GM21423 (cell line): ENCODE data around the gene FOXN1.
A peak's percentile ranks its signal among the peaks of the same experiment; 100 is the strongest.

Experiments used
- ATAC-seq: cut with Tn5 transposase; IDR thresholded peaks from one replicate; pipeline ENCODE4 v1.9.1; 2021; ENCODE audit warnings: mild to moderate bottlenecking, moderate library complexity; ENCODE audit not compliant: unreplicated experiment

The FOXN1 gene

GRCh38 chr17:28478712-28479615 is 27.2 kb upstream of the FOXN1 start:
- no peak for ATAC-seq

GRCh38 chr17:28480278-28480677 is 25.9 kb upstream of the FOXN1 start:
- no peak for ATAC-seq

GRCh38 chr17:28480799-28481571 is 25.2 kb upstream of the FOXN1 start:
- no peak for ATAC-seq

- no peak for ATAC-seq
Measured at GRCh38 chr17:28482551-28483199, 23.5 kb upstream of the FOXN1 start.

GRCh38 chr17:28484296-28484695 is 21.9 kb upstream of the FOXN1 start:
- peak; percentile 66 for ATAC-seq

GRCh38 chr17:28485049-28485448 is 21.1 kb upstream of the FOXN1 start:
- no peak for ATAC-seq

- no peak for ATAC-seq
Measured at GRCh38 chr17:28487881-28488532, 18.1 kb upstream of the FOXN1 start.

- no peak for ATAC-seq
Measured at GRCh38 chr17:28488533-28489276, 17.4 kb upstream of the FOXN1 start.

- ATAC-seq = no peak
Measured at GRCh38 chr17:28491286-28491685, 14.9 kb upstream of the FOXN1 start.

GRCh38 chr17:28491860-28492259 is 14.3 kb upstream of the FOXN1 start:
- ATAC-seq = no peak

GRCh38 chr17:28492352-28493310 is 13.5 kb upstream of the FOXN1 start:
- ATAC-seq = no peak

- no peak for ATAC-seq
Measured at GRCh38 chr17:28493460-28493859, 12.7 kb upstream of the FOXN1 start.

- no peak for ATAC-seq
Measured at GRCh38 chr17:28494445-28495188, 11.5 kb upstream of the FOXN1 start.

- no peak for ATAC-seq
Measured at GRCh38 chr17:28495635-28496034, 10.5 kb upstream of the FOXN1 start.

GRCh38 chr17:28497931-28498330 is 8.2 kb upstream of the FOXN1 start:
- no peak for ATAC-seq

- no peak for ATAC-seq
Measured at GRCh38 chr17:28498652-28499363, 7.3 kb upstream of the FOXN1 start.

GRCh38 chr17:28499364-28499664 is 6.8 kb upstream of the FOXN1 start:
- no peak for ATAC-seq
